ENCODE data around the gene LRRC27.

DNA sequence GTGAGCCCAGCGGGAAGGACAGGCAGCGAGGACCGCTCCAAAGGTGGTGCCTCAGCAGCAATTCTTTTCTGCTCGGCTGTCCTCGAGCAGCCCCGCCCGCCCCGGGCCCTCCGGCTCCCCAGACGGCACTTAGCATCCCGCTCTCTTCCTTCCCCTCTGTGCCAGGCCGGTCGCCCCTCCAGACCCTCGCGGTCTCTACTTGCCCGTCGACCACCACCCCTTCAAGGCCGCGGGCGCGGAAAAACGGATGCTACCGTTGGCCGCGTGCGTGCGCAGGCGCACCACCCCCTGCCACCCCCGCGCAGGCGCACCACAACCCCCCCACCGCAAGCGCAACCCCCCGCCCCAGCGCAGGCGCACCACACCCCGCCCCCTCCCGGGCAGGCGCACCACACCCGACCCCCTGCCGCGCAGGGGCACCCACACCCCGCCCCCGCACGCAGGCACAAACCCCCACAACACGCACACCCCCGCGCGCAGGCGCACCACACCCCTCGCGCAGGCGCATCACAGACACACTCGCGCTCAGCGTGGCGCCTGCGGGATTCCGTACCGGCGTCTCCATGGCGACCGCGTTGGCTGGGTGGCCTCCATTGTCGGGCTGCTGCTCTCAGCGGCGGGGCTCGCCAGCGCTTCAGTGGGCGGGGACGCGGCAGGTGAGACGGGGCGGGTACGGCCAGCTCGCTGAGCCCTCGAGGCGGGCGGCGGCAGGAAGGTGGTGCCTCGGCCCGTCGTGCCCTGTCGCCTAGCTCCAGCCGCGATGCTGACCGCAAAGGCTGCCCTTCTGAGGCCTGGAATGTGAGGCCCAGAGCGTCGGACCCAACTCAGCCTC, at the start of gene LRRC27:
- TF ChIP-seq EZH2 (IDR thresholded peaks at IDR 0.05) (no peak), POLR2A (IDR thresholded peaks at IDR 0.05; ENCODE audit: borderline replicate concordance, extremely low read depth, insufficient read depth, insufficient read length) (no peak), RAD21 (IDR thresholded peaks at IDR 0.05; ENCODE audit: low read depth) (no peak), YY1 (IDR thresholded peaks at IDR 0.05; ENCODE audit: extremely low read depth, insufficient replicate concordance, low read depth, low read length) (peak; percentile 90), JUND (IDR thresholded peaks at IDR 0.05) (no peak), SP1 (IDR thresholded peaks at IDR 0.05; ENCODE audit: low read depth) (peak; percentile 73), EGR1 (IDR thresholded peaks at IDR 0.05; ENCODE audit: low read depth) (peak; percentile 99), SIN3A (IDR thresholded peaks at IDR 0.05; ENCODE audit: low read depth) (no peak), FOSL1 (IDR thresholded peaks at IDR 0.05; ENCODE audit: low read depth) (no peak)
- TF ChIP-seq, protein P1, sequence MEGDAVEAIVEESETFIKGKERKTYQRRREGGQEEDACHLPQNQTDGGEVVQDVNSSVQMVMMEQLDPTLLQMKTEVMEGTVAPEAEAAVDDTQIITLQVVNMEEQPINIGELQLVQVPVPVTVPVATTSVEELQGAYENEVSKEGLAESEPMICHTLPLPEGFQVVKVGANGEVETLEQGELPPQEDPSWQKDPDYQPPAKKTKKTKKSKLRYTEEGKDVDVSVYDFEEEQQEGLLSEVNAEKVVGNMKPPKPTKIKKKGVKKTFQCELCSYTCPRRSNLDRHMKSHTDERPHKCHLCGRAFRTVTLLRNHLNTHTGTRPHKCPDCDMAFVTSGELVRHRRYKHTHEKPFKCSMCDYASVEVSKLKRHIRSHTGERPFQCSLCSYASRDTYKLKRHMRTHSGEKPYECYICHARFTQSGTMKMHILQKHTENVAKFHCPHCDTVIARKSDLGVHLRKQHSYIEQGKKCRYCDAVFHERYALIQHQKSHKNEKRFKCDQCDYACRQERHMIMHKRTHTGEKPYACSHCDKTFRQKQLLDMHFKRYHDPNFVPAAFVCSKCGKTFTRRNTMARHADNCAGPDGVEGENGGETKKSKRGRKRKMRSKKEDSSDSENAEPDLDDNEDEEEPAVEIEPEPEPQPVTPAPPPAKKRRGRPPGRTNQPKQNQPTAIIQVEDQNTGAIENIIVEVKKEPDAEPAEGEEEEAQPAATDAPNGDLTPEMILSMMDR (IDR thresholded peaks at IDR 0.05 in 2 of 3, conservative IDR thresholded peaks at IDR 0.05 in 1 of 3; ENCODE audit: borderline replicate concordance in 1 of 3, insufficient read depth in 1 of 3, low read depth in 2 of 3, low read length in 2 of 3) = no peak
